GM19468 (cell line): ENCODE results near the gene NDUFV1.
"Not testable (repeated sequence)": the region's sequence is repeated elsewhere in the genome, so short reads cannot be mapped to it uniquely, and the experiment has no call there.

Source experiments
- ATAC-seq: cut with Tn5 transposase; IDR thresholded peaks from one replicate; pipeline ENCODE4 v1.9.1; 2021; ENCODE audit warnings: mild to moderate bottlenecking, moderate library complexity, moderate number of reproducible peaks; ENCODE audit not compliant: unreplicated experiment; ENCODE audit errors: extremely low read depth

Gene NDUFV1

DNA sequence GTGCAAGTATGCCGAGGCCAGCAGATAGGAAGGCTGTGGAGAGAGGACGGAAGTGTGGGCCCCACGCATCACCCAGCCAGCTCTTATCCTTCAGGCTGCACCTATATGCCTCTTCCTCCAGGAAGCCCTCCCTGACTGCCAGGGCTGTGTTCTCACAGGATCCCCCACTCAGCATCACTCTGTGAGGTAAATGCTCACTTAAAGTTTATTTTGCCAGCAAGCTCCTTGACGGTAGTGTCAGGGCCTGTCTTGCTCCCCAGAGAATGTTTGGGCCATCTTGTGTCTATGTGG lies 28.4 kb downstream of the NDUFV1 start:
- ATAC-seq = no peak

DNA sequence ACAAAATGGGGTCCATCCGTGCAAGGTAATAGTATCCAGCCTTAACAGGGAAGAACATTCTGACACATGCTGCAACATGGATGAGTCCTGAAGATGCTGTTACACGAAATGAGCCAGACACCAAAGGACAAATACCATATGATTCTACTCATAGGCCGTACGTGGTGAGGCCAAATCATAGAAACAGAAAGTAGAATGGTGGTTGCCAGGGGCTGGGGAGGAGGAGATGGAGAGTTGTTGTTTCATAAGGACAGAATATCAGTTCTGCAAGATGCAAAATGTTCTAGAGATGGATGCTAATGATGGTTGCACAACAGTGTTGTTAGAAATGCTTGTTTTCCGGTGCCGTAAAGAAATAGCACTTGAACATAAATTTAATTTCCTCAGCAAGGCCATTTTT lies 30.2 kb downstream of the NDUFV1 start:
- no peak for ATAC-seq

DNA sequence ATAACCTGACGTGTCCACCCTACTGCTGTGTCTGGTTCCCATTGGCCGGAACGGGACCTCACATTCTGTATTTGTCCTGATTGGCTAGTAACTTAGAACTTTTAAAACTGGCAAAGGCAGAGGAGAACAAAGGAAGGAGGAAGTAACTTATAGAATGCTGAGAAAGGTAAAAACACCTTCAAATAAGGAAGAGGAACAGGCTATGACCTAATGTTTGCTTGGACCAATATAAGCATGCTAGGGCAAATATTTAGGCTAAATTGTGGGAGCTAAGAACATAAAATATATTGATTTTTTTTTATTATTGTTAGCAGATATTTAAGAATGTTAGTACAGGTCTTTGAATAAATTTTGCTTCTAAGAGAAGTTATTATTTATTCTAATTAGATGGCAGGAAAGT lies 30.7 kb downstream of the NDUFV1 start:
- not testable (repeated sequence) for ATAC-seq

DNA sequence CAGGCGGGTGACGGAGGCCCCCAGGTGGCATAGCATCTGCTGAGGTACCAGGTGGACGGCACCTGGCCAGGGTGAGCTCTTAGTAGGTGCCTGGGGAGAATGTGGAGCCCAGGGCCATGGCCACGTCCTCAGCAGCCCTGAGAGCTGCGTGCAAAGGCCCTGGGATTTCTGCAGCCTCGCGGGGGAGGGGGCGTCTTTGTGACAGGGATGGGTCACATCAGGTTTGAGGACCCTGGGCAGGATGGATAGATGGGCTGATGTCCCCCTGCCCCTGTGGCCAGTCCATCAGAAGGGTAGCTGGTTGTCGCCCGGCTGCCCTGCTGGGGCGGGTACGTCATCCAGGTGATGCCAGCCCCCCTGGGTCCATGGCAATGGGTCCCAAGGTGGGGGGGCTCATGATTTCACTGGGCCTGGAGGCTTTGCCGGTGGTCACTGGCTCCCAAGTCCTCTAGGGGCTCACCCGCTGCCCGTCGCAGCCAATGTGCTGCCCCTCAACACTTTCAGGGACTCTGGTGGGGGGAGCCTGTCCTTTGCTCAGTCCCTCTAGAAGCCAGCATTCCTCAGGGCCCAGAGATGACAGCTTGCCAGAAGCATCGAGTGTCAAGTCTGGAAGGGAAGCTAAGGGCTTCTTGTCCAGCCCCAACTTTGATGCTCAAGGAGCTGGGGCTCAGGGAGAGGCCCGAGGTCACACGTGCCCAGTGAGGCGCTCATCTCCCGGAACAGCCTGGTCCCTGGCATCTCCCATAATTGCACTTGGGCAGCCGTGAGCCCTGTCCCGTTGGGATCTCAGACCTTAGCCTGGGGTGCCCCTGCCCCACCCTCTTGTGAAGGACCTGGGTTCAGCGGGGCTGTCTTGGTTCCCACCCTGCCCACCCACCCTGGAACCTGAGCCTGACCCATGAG lies 32.0 kb downstream of the NDUFV1 start:
- ATAC-seq = no peak

DNA sequence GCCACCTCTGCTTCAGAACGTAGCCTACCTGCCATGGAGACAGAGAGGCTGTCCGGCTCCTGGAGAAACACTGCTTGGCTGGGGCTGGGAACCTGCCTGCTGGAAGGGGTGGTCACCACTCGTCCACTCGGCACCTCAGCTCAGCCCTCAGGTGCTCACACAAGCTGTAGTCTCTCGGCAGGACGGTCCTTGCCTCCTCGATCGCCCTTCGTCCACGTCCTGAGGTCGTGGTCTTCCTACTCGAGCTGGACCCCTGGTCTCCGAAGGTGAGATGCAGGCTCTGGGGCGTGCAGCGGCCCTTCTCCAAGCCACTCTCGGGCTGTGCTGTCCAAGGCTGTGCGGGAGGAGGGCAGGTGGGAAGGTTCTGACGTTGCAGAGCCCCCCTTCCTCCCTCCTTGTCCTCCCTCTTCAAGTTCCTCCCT lies 32.7 kb downstream of the NDUFV1 start, which contains the start of gene TBX10:
TSS of gene TBX10 (minus strand) at position 326 of the 422 bp plus-strand sequence. CDS start at position 35, 291 bp downstream.
- no peak for ATAC-seq

DNA sequence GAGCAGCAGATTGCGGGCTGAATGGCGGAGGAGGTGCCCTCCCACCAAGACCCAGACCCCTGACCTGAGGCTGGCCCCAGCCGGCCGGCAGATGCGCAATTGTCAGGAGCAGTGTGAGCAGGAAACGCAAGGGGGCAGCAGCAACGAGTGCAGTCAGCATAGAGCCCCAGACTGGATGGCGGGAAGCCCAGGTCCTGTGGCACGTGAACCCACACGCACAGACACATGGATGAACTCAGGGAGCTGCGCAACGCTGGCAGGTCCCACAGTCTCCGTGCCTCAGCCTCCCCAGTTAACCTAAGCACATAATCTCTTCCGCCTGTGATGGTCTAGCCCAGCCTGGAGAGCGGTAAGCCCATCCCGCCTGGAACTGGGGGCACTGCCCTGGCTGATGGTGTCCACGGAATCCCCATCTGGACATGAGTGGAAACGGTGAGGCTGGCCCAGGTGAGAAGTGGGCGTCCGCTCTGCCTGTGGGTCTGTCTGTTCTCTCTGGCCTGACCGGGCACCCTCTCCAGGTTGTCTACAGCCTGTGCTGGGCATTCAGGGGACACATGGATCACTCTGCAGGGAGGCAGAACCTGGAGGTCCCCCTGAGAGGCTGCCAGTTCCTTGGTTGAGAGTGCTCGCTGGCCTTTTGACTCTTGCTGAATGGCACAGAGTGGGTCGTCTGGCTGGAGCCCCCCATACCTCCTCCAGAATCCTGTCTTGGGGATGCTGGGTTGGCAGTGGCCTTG lies 33.5 kb downstream of the NDUFV1 start:
- no peak for ATAC-seq

DNA sequence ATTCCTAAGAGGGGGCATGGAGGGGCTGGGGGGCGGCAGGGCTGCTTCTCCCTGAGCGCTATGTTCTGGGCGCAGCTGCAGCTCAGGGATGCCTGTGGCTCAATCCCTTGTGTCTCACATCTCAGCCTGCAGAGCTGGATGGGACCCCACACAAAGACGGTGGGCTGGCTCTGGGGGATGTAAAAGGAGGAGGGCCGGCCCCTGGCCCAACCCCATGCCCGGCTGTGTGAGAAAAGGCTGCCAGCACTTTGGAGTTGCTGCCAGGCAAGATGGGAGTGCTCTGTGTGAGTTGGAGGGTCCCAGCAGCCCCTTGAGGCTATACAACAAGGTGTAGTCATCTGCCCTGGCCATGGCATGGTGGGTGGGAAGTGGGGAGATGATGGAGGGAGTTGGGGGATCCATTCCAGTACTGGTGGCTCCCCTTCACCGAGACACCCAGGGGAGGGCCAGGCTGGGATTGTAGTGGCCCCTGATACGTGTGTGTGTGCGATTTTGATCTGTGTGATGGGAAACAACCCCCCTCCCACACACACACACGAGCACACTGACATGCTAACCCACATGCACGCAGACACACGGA lies 34.1 kb downstream of the NDUFV1 start:
- ATAC-seq = no peak

DNA sequence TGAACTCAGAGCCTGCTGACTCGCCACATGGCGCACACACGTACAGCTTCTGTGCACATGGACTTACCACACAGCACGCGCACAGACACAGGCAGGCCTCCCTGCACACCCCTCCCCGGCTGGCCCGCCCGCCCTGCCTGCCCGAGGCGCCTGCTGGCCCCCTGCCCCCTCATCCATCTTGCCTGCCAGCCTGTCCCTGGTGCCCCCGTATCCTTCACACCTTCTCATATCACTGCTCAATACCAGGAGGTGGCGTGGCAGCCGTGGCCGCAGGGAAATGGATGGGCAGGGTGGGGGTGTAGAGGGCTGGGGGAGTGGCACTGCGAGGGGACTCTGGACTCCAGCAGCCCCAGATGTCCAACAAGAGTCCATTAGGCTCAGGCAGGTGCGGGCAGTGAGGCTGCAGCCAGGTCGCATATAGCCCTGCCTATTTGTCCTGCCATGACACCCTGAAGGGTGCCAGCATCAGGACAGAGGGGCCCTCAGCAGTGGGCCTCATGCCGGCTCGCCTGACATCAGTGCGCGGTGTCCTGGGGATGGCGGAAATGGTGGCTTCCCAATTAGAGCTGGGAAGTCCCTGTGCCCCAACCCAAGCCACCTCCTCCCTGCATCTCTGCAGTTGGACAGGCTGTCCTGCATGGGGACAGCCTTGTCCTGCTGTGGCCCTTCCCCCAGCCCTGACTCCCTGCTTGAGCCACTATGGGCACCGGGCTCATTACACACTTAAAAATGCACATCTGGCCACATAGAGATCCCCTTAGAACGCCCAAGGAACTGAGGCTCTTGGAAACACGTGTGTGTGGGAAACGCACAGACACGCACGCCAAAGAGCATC lies 34.8 kb downstream of the NDUFV1 start:
- no peak for ATAC-seq

DNA sequence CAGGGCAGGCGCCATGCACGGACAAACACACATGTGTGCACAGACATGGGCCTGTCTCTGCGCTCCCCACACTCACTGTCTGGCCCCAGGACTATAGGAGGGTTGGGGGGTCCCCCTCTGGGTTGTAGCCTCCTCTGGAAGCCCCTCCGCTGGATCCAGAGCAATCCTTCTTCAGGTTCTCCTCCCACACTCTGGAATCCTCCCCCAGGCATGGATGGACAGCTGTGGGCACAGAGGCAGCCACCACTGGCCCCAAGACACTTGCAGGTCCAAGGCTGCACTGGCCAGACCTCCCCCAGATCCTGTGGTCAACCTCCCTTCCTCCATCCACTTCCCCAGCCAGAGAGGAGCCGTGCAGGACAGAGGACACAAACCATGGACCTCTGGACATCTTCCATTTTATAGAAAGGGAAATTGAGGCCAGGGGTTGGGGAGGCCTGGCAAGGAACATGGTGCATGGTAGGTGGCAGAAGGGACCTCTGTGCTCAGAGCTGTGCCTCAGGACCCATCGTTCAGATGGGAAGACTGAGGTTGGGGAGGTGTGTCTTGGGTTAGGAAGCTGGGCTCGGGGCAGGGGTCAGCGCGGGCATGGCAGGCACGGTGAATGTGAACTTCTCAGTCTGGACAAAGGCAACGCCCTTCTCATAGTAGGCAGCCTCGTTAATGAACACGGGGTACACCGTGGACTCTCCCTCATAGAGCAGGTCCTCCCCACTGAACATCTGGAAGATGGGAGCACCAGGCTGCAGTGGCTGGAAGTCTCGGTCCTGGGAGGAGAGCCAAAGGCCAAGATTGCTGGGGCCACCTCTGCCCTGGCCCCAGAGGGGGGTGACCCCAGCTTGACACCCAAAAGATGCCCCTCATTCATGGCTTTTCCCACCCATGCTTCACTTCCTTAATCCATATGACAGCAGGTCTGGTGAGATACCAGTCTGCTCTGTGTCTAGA lies 35.7 kb downstream of the NDUFV1 start:
- ATAC-seq = no peak

DNA sequence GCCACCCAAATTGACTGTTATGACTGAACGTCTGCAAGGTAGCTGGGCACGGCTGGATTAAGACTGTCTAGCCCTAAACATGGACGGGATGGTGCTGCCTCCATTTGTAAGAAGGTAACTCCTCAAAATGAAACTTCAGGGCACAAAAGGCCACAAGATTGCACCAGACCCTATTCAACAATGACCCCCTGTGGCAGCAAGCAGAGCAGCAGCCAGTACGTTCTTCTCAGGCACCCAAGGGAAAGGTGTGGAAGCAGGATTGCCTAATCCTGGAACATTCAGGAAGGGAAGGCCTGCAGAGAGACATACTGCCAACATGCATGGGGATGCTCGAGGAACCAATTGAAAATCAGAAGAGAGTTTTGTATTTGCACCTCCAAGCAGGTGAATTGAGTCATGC lies 37.3 kb downstream of the NDUFV1 start:
- ATAC-seq = no peak

DNA sequence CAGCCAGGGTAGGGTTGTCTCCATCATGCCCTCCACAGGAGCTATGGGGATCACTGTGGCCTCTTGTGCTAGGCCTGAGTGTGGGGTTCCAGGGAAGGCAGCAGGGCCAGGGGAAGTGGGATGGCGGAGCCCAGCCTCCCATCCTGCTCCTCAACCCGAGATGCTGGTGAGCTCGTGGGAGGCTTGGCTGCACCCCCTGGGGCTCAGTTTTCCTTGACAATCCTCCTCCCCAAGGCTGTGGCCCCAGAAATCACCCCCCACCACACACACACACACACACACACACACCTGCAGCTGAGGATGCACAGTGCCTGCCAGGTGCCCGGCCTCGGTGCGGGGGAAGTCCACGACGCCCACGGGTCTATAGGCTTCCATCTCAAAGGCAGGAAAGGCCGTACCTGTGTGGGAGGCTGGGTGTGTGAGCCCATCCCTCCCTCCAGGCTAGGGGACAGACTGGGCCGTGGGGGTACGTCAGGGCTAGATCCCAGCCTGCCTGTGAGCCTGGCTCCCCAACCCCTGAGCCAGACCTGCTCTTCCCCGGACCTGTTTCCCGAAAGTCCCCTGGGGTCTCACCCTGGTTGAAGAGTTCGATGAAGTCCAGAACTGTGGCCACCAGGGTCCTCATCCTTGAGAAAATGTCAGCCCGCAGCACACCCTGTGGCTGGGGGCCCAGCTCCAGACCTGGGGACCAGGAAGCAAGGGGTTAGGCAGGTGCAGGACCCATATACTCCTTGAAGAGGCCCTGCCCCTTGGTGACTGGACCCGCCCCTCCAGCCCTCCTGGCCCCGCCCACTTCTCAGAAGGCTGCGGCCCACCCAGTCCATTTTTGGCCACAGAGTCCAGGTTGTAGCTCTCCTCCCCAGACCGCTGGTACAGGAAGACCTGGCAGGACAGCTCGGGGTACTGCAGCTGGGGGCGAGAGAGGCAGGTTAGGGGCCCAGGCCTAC lies 38.0 kb downstream of the NDUFV1 start:
- ATAC-seq = no peak

DNA sequence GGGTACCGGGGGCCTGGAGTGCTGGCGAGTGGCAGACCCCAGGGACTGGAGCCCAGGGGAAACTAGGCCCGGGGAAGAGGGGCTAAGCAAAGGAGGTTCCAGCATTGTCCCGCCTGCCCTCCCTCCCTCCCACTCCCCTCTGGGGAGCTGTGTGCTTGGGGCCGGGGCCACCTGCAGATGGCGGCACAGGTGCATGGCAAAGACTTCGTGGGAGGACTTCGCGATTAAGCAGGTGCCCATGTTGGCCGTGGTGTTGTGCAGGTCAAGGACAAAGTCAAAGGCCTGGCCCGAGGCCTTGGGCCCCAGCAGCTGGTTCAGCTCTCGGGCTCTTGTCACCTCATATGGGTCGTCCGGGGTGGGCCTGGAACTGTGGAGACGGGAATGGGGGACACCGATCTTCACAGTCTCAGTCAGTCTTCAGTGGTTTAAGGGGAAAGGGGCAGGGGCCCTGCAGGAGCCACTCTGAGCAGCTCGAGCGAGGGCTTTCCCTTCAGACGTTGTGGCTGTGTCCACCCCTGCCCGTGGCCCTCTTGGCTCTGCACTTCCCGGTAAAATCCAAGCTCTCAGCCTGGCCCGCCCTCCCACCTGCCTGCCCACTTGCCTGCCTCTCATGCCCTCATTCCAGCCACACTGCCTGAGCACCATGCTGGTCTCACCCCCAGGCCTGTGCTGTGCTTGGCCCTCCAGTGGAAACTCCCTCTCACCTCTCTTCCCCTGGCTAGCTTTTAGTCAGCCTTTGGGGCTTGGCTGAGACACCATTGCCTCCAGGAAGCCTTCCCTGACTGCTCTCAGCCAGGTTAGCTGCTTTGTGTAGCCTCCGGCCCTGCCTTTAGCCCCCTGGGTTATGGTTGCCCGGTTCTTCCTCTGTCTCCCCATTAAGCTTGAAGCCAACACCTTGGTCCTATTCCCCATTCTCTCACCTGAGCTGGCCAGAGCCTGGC lies 39.1 kb downstream of the NDUFV1 start:
- no peak for ATAC-seq

DNA sequence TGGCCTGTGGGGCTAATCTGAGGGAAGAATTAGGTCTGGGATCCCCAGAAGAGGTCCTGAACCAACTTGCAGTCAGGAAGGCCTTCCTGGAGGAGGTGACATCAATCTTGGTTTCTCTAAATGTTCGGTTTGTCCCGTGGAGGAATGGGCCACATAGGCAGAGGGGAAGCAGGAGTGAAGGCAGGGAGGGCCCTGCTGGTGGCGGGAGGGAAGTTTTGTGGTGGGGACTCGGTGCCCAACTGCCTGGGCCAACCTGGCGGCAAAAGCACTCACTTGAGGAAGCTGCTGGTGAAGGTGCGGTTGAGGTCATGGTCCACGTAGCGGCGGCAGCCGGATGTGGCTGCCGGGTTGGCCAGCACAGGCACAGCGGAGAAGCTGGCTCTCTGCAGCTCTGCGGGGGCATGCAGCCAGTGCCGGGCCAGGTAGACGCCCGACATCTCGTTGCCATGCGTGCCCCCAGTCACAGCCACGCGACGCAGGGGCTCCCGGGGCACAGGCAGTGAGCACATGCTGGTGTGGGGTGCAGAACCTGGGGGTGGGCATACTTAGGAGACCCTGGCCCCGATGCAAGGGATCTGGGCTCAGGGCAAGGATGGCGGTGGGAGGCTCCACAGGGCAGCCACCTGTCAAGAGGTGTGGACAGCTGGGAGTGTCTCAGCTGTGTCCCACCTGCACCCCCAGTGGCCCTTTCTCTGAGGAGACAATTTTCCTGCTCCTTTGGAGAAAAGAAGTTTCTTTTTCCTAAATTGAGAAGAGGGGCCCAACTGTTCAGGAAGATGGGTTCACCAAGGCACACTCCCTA lies 40.0 kb downstream of the NDUFV1 start:
- ATAC-seq = no peak

DNA sequence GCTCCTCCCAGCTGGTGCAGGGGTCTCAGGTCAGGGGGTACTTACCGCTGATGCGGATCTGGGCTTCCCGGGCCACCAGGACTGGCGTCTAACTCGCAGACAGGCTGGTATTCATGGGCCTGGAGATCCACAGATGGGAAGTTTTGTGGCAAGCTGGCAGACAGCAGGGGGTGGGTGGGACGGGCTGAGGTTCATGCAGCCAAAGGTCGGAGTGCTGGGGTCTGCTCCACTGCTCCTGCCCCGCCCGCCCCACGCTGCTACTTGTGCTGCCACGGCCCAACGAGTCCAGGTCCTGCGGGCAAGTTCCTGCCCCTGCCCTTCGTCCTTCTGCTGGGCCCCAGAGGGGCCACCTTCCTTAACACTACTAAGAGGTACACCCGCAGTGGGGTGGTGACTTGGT lies 40.7 kb downstream of the NDUFV1 start:
- no peak for ATAC-seq

DNA sequence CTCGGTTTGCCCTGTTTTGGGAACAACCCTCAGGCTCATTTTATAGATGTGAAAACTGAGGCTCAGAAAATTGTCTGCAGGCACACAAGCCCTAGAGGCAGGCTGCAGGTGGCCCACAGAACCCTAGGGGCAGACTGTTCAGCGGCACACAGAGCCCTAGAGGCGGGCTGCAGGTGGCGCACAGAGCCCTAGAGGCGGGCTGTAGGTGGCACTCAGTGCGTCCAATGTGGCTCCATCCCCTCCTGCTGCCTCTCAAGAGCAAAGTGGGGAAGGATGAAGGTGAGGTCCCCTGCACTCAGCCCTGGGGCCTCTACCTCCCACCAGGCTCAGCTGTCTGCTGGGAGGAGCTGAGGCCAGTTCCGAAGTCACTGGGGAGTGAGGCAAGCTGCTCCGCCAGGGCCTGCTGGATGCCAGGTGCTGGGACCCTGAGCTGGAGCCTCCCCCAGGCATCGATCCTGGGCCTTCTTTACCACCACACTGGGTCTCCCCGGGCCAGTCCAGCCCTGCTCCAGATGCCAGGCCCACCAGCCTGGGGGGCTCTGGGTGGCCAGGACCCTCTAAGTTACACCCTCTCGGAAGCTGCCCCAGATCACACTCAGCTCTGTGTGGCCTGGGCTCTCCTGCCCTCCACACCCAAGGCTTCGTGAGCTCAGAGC lies 41.5 kb downstream of the NDUFV1 start:
- ATAC-seq = no peak
